DND-41 (cell line): ENCODE results near the gene MAP3K6.

ENCODE experiments used
- EZH2 ChIP-seq: IDR thresholded peaks from 3 replicates; pipeline ENCODE4 v1.6.1; 2012; ENCODE audit warnings: borderline replicate concordance, low read depth, mild to moderate bottlenecking, moderate library complexity, low read length, inconsistent platforms; ENCODE audit not compliant: severe bottlenecking
- TF ChIP-seq, protein P1 (sequence below): IDR thresholded peaks from 2 replicates; pipeline ENCODE4 v1.5.1; 2012; ENCODE audit warnings: borderline replicate concordance, low read length, moderate library complexity, mild to moderate bottlenecking; ENCODE audit not compliant: poor library complexity, severe bottlenecking; ENCODE audit errors: extremely low read depth

DNA sequence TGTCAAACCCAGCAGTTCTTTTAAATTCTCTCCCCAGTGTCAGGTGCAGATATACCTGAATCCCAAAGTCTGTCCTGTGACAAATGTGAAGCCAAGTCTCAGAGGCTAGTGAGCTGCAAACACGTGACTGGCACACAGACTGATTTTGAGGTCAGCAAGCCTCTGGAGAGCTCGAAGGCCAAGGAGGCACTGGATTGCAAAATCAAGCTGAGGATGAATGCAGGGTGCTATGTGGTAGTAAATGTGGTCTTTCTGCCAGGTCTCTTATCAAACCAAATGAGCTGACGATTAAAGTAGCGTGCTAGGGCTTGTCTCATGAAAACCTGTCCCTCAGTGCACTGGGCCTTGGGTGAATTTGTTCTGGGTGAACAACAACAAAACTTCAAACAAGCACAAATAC is 46.2 kb upstream of the MAP3K6 start:
- TF ChIP-seq, protein P1, sequence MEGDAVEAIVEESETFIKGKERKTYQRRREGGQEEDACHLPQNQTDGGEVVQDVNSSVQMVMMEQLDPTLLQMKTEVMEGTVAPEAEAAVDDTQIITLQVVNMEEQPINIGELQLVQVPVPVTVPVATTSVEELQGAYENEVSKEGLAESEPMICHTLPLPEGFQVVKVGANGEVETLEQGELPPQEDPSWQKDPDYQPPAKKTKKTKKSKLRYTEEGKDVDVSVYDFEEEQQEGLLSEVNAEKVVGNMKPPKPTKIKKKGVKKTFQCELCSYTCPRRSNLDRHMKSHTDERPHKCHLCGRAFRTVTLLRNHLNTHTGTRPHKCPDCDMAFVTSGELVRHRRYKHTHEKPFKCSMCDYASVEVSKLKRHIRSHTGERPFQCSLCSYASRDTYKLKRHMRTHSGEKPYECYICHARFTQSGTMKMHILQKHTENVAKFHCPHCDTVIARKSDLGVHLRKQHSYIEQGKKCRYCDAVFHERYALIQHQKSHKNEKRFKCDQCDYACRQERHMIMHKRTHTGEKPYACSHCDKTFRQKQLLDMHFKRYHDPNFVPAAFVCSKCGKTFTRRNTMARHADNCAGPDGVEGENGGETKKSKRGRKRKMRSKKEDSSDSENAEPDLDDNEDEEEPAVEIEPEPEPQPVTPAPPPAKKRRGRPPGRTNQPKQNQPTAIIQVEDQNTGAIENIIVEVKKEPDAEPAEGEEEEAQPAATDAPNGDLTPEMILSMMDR, result no peak
- no peak for TF ChIP-seq EZH2
